AML-193 (cell line): ENCODE results near the gene PSMB4.
"Not testable (repeated sequence)": the region's sequence is repeated elsewhere in the genome, so short reads cannot be mapped to it uniquely, and the experiment has no call there.

Source experiments
- DNase-seq, 2 experiments: peaks; one replicate each; lab custom pipeline; 2025; lab: John Stamatoyannopoulos, UW

PSMB4 gene

GRCh38 chr1:151399324-151400171 is at the start of gene PSMB4:
Gene PSMB4, plus strand, starts transcription at chr1:151399573. Its CDS starts 15 bp downstream, at chr1:151399588.
- DNase-seq, result peak; percentile 95

GRCh38 chr1:151350323-151350722 is 49.0 kb upstream of the PSMB4 start:
- not testable (repeated sequence) for DNase-seq

- DNase-seq, result no peak
Observed at GRCh38 chr1:151352021-151352718, 47.2 kb upstream of the PSMB4 start.

GRCh38 chr1:151356696-151357095 is 42.7 kb upstream of the PSMB4 start:
- no peak for DNase-seq

GRCh38 chr1:151361883-151362282 is 37.5 kb upstream of the PSMB4 start:
- DNase-seq, result no peak

GRCh38 chr1:151362308-151363155 is 36.8 kb upstream of the PSMB4 start:
- DNase-seq, result no peak

- DNase-seq, result no peak
Observed at GRCh38 chr1:151364996-151365395, 34.4 kb upstream of the PSMB4 start.

GRCh38 chr1:151367658-151368392 is 31.5 kb upstream of the PSMB4 start:
- DNase-seq, result no peak

- no peak for DNase-seq
Observed at GRCh38 chr1:151368393-151369301, 30.7 kb upstream of the PSMB4 start.

GRCh38 chr1:151369302-151369610 is 30.1 kb upstream of the PSMB4 start:
- no peak for DNase-seq

- no peak for DNase-seq
Observed at GRCh38 chr1:151369621-151370048, 29.7 kb upstream of the PSMB4 start.

GRCh38 chr1:151370211-151370911 is 29.0 kb upstream of the PSMB4 start:
- DNase-seq, result peak; percentile 7 to 16

GRCh38 chr1:151371370-151372057 is 27.9 kb upstream of the PSMB4 start:
- no peak for DNase-seq

GRCh38 chr1:151372058-151372934 is 27.1 kb upstream of the PSMB4 start, which contains the start of gene SELENBP1:
Gene SELENBP1, minus strand, starts transcription at chr1:151372705. Its CDS starts 64 bp downstream, at chr1:151372641.
- no peak for DNase-seq

- DNase-seq, result no peak
Observed at GRCh38 chr1:151373196-151373595, 26.2 kb upstream of the PSMB4 start.

- DNase-seq, result no peak
Observed at GRCh38 chr1:151377150-151377884, 22.1 kb upstream of the PSMB4 start.

GRCh38 chr1:151384584-151384983 is 14.8 kb upstream of the PSMB4 start:
- DNase-seq, result no peak

GRCh38 chr1:151386002-151386401 is 13.4 kb upstream of the PSMB4 start:
- DNase-seq, result no peak
